ENCODE data around the gene CXorf51B.
"Not testable (repeated sequence)": the region's sequence is repeated elsewhere in the genome, so short reads cannot be mapped to it uniquely, and the experiment has no call there.

Gene CXorf51B

DNA sequence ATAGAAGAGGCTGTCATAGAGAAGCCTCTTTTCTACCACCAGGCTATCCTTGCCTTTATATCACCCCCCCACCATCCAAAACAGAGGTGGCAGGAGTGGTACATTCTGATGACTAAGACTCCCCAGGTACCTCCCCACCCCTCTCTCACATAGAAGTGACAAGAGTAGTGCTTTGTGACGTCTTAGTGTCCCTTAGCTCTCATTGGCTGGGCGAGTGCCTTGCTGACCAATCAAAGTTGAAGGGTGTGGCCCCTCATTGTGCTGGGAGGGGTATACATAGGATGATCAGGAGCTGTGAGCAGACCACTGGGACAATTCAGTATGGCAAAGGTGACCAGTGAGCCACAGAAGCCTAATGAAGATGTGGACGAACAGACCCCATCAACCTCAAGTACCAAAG lies at the start of gene CXorf51B:
Gene CXorf51B, plus strand, starts transcription at position 301 of the 400 bp plus-strand sequence. Its CDS starts 21 bp downstream, at position 322.
- not testable (repeated sequence) for DNase-seq

GRCh38 chrX:146814644-146815043 lies 5.1 kb downstream of the CXorf51B start, which contains the start of gene CXorf51A:
Gene CXorf51A (minus strand): TSS chrX:146814744. CDS start chrX:146814723, 21 bp downstream.
- DNase-seq: not testable (repeated sequence)

DNA sequence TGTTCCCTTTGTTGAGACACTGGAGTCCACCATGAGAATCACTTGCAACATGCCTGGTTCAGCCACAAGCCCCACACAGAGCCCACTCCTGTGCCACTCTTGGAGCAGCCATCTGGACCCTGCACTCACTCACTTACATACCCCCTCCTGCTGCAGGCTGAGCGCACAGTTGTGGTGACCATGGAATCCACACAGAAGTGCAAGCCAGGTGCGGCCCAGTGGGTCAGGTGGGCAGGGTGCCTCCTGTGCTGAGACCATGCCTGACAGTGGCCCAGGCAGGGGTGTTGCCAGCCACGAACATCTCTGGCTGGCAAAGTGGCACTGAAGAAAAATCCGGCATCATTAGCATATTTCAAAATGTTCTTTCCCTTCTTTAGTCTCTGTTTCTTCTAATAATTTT lies 22.4 kb downstream of the CXorf51B start:
- no peak for DNase-seq

- no peak for DNase-seq
These were observed 44.7 kb downstream of the CXorf51B start for GRCh38 chrX:146854281-146854680.

Measured in NCI-H446 (cell line).